ENCODE measurements around the gene CSNK1A1L.

Gene CSNK1A1L

DNA sequence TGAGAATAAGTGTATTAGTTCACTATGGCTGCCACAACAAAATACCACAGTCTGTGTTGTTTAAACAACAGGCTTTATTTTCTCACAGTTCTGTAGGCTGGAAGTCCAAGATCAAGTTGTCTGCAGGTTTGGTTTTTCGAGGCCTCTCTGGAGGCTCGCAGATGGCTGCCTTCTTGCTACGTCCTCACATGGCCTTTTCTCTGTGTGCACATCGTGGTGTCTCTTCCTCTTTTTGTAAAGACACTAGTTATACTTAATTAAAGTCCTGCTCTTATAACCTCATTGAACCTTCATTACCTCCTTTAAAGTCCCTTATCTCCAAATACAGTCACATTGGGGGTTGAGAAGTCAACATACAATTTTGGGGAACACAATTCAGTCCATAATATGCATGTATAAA, 10.6 kb downstream of the CSNK1A1L start:
- Histone ChIP-seq H3K4me1 (no peaks in the 10 kb centered on the region), H3K9me3 (no peaks in the 10 kb centered on the region), H3K27ac (no peak overlapping the region), H3K4me3 (no peak overlapping the region), H3K27me3 (no peaks in the 10 kb centered on the region), H3K36me3 (no peaks in the 10 kb centered on the region)
- intact Hi-C loops (cut with DNase I; ENCODE audit: low total_unique reads), result no loop called here
- no peak for DNase-seq
- TF ChIP-seq, protein P1, sequence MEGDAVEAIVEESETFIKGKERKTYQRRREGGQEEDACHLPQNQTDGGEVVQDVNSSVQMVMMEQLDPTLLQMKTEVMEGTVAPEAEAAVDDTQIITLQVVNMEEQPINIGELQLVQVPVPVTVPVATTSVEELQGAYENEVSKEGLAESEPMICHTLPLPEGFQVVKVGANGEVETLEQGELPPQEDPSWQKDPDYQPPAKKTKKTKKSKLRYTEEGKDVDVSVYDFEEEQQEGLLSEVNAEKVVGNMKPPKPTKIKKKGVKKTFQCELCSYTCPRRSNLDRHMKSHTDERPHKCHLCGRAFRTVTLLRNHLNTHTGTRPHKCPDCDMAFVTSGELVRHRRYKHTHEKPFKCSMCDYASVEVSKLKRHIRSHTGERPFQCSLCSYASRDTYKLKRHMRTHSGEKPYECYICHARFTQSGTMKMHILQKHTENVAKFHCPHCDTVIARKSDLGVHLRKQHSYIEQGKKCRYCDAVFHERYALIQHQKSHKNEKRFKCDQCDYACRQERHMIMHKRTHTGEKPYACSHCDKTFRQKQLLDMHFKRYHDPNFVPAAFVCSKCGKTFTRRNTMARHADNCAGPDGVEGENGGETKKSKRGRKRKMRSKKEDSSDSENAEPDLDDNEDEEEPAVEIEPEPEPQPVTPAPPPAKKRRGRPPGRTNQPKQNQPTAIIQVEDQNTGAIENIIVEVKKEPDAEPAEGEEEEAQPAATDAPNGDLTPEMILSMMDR (IDR thresholded peaks at IDR 0.05), result no peak

DNA sequence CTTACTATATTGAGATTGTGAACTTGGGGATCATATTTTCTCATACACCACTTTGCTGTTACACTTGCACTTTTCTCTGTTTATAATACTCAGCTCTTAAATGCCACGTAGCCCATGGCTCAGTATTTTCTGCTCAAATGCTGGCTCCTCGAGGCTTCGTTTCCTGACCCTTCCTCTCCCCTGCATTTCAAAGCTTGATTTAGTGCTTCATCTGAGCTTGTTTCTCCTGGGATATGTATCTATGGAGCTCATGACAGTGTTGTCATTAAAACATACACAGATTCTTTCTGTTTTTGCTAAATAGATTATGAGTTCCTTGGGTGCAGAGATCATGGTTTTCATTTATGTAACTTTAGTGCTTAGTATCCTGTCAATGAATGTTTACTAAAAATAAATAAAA, 11.4 kb downstream of the CSNK1A1L start:
- Histone ChIP-seq H3K27ac (no peak overlapping the region), H3K4me1 (no peaks in the 10 kb centered on the region), H3K36me3 (no peaks in the 10 kb centered on the region), H3K9me3 (no peaks in the 10 kb centered on the region), H3K4me3 (no peak overlapping the region), H3K27me3 (no peaks in the 10 kb centered on the region)
- DNase-seq, result no peak
- intact Hi-C loops (cut with DNase I; ENCODE audit: low total_unique reads), result no loop called here
- TF ChIP-seq, protein P1 (IDR thresholded peaks at IDR 0.05), result no peak

DNA sequence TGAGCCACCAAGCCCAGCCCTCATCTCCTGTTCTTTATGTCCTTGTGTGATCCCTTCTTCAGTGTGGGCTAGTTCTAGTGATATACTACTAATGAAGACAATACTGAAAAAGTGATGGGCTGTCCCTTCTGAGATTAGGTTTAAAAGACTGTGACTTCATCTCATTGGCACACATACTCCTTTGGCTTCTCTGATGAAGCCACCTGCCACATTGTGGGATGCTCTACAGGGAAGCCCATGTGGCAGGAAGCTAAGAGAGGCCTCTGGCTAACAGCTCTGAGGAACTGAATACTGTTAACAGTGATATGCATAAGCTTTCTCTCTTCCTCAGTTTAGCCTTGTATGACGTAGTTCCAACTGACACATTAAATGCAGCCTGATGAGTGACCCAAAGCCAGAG, 13.6 kb downstream of the CSNK1A1L start:
- TF ChIP-seq, protein P1 (IDR thresholded peaks at IDR 0.05), result no peak
- Histone ChIP-seq H3K36me3 (no peaks in the 10 kb centered on the region), H3K4me3 (no peak overlapping the region), H3K4me1 (no peaks in the 10 kb centered on the region), H3K27me3 (no peaks in the 10 kb centered on the region), H3K9me3 (no peaks in the 10 kb centered on the region), H3K27ac (no peak overlapping the region)
- intact Hi-C loops (cut with DNase I; ENCODE audit: low total_unique reads), result no loop called here
- DNase-seq, result no peak

DNA sequence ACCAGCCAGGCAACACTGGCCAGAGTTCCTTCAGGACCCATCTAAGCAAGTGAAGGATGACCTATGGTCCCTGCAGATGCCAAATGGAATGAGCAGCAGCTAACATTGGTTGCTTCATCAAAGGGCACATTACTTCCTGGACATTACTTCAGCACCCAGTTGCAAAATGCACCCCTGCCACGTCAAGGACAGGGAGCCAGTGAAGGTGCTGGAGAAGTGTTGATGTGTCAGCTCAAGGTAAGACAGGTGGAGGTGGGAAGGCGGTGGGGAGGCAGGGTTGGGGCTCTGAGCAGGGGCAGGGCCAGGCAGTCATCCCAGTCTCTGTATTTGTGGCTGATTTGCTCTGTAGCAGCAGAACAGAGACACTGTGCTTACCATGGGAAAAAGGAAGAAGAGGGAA, 14.6 kb downstream of the CSNK1A1L start:
- no peak overlapping the region for H3K4me3 ChIP-seq

DNA sequence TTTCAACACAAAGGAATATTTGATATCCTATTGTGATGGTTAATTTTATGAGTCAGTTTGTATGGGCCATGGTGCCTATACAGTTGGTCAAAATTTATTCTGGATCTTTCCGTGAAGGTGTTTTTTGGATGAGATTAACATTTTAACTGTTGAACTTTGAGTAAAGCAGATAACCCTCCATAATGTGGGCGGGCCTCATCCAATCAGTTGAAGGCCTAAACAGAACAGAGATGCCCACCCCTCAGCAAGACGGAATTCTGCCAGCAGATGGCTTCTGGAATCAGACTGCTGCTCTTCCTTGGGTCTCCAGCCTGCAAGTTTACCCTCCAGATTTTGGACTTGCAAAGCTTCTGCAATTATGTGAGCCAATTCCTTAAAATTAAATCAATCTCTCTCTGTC, 16.0 kb downstream of the CSNK1A1L start:
- H3K27ac ChIP-seq, result no peak overlapping the region
- H3K4me1 ChIP-seq, result no peaks in the 10 kb centered on the region
- TF ChIP-seq, protein P1 (IDR thresholded peaks at IDR 0.05), result no peak
- no peak overlapping the region for H3K4me3 ChIP-seq
- intact Hi-C loops (cut with DNase I; ENCODE audit: low total_unique reads), result no loop called here
- no peaks in the 10 kb centered on the region for H3K27me3 ChIP-seq
- no peak for DNase-seq
- no peaks in the 10 kb centered on the region for H3K36me3 ChIP-seq
- H3K9me3 ChIP-seq, result no peaks in the 10 kb centered on the region

More for the DNA sequence above, 14.6 kb downstream of the CSNK1A1L start:
- H3K36me3 ChIP-seq, result no peaks in the 10 kb centered on the region
- intact Hi-C loops (cut with DNase I; ENCODE audit: low total_unique reads), result no loop called here
- DNase-seq, result no peak
- no peaks in the 10 kb centered on the region for H3K4me1 ChIP-seq
- TF ChIP-seq, protein P1 (IDR thresholded peaks at IDR 0.05), result no peak
- no peak overlapping the region for H3K27ac ChIP-seq
- H3K9me3 ChIP-seq, result no peaks in the 10 kb centered on the region
- no peaks in the 10 kb centered on the region for H3K27me3 ChIP-seq

DNA sequence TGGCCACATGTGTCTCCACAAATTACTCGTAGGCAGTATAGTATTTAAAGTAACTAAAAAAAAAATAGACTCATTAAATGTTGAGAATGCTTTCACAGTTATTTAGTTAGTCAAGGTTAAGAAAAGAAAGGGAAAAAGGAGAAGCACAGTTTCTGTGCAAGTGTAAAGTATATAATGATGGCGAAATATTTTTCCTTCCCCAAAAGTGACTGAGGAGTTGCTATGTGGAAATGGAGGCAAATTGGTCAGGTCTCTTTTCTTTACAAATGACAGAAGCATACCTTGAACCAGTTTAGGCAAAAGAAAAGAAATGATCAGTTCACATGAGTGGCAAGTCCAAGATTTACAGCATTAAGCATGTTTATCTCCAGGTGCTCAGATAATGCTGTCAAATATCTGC, 18.0 kb downstream of the CSNK1A1L start:
- H3K36me3 ChIP-seq, result no peaks in the 10 kb centered on the region
- no peak overlapping the region for H3K27ac ChIP-seq
- TF ChIP-seq, protein P1 (IDR thresholded peaks at IDR 0.05), result no peak
- no peaks in the 10 kb centered on the region for H3K9me3 ChIP-seq
- no peak overlapping the region for H3K4me3 ChIP-seq
- no peak for DNase-seq
- intact Hi-C loops (cut with DNase I; ENCODE audit: low total_unique reads), result no loop called here
- no peaks in the 10 kb centered on the region for H3K4me1 ChIP-seq
- H3K27me3 ChIP-seq, result no peaks in the 10 kb centered on the region
